ENCODE results near the gene RFX2.

DNA sequence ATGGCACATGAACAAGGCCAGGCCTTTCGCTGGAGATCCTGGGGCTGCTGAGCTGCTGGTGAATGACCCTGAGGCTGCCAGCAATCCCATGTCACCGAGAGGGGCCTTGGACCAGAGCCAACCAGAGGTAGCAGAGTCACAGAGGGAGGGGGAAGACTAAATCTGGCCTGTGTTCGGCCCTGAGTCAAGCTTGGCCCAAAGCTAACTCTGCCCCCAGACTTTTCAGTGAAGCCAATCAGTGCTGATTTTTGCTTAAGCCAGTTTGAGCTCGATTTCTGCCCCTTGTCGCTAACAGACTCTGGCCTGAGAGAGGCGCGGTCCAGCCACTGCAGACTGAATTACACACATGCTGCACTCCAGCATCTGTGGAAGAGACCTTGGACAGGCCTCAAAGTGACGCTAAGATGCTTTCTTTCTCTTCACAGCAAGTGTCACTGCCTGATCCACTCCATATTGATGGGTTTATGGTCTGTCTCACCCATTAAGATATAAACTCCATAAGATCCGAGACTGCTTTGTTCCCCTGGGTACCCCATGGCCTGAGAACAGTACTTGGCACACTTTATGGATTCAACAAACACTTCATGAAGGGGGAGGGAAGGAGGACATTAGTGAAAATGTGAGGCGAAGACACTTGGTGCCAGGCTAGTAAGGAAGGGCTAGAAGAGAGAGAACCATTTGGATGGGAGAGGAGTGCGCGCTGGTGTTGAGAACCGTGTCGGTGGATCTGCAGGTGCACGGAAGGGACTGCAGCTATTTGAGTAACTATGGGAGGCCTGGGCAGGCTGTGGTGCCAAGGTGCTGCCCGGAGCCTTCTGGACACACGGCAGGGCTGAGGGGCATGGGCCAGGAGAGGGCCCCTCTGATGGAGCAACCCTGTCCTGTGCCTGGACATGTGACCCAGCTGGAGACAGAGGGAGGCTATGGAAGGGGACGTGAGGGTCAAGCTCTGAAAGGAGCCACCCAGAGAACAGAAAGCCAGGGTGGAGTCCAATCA lies 150.0 kb downstream of the RFX2 start:
- TF ChIP-seq, protein P1, sequence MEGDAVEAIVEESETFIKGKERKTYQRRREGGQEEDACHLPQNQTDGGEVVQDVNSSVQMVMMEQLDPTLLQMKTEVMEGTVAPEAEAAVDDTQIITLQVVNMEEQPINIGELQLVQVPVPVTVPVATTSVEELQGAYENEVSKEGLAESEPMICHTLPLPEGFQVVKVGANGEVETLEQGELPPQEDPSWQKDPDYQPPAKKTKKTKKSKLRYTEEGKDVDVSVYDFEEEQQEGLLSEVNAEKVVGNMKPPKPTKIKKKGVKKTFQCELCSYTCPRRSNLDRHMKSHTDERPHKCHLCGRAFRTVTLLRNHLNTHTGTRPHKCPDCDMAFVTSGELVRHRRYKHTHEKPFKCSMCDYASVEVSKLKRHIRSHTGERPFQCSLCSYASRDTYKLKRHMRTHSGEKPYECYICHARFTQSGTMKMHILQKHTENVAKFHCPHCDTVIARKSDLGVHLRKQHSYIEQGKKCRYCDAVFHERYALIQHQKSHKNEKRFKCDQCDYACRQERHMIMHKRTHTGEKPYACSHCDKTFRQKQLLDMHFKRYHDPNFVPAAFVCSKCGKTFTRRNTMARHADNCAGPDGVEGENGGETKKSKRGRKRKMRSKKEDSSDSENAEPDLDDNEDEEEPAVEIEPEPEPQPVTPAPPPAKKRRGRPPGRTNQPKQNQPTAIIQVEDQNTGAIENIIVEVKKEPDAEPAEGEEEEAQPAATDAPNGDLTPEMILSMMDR (IDR thresholded peaks at IDR 0.05): no peak
- no peak for TF ChIP-seq EP300 (IDR thresholded peaks at IDR 0.05)
- TF ChIP-seq POLR2A (IDR thresholded peaks at IDR 0.05): no peak

Data from ovary (tissue), 3 donors.